ENCODE results near the gene RAX2.

GRCh38 chr19:3819989-3820388, 48.0 kb upstream of the RAX2 start:
- no peak for TF ChIP-seq EP300 (IDR thresholded peaks at IDR 0.05)
- TF ChIP-seq CTCF (IDR thresholded peaks at IDR 0.05): no peak

Data from ovary (tissue), 3 donors.